ENCODE data around the gene PTRH1. TPM values are rescaled to one million over a fixed set of nuclear protein-coding genes. Genes with fewer than 3 reads are reported as not detected.
A peak's percentile ranks its signal among the peaks of the same experiment; 100 is the strongest.
"Not testable (repeated sequence)": the region's sequence is repeated elsewhere in the genome, so short reads cannot be mapped to it uniquely, and the experiment has no call there.

The PTRH1 gene, protein sequence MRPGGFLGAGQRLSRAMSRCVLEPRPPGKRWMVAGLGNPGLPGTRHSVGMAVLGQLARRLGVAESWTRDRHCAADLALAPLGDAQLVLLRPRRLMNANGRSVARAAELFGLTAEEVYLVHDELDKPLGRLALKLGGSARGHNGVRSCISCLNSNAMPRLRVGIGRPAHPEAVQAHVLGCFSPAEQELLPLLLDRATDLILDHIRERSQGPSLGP
- total RNA-seq (2014; rRNA removed; shearing (Covaris generic)): 4.3 and 7.0 TPM in 2 replicates

DNA sequence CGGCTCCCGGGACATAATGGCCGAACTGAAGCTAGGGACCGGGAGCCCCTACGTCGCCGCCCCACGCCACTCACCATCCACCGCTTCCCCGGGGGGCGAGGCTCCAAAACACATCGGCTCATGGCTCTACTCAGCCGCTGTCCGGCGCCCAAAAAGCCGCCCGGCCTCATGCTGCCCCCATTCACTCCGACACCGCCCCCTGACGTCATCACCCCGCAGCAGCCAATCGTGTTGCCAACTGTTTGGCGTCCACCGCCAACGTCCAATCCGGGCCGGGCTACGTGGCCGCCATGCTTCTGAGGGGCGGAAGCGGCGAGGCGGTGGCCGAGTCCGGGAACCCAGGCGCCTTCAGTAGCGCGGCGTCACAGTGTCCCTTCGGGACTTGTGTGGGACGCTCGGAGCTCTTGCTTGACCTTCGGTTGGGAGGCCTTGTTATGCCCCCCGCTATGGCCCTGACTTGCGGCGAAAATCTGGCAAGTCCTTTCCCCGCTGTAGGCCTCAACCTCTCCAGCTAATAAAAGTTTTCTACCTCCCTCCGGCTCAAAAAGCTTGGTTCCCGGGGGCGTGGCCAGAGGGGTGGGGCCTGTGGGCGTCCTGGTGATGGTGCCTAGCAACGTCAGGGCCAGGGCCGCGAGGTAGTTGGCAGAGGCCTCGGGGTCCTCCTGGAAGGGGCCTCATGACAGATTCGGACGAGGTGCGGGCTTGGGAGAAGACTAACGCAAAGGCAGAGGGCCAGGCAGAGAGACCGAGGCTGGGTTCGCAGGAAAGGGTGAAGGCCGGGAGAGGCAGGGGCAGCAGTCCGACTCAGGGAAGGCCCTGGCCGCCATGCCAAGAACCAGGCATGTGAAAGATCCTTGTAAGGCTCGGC, at the start of gene PTRH1, which contains the start of gene TTC16:
Gene PTRH1 (minus strand): TSS at position 194 of the 868 bp plus-strand sequence. CDS start 24 bp downstream, at position 170.
Gene TTC16 (plus strand): TSS at position 610 of the 868 bp plus-strand sequence. CDS start 67 bp downstream, at position 677.
- no peak within 1 kb of the TSS for H3K27ac ChIP-seq
- H3K4me3 ChIP-seq: peak within 1 kb of the TSS; percentile 65
- H3K36me3 ChIP-seq: no peaks in the 10 kb centered on the region
- peak; percentile 98 for DNase-seq
- H3K27me3 ChIP-seq: no peaks in the 10 kb centered on the region
- no peaks in the 10 kb centered on the region for H3K9me3 ChIP-seq (replicated peaks)
- H3K4me1 ChIP-seq: peaks cover 8% of the 10 kb centered on the region; the same call in 1 of the 2 replicates

- peaks cover 16% of the 10 kb centered on the region for H3K4me1 ChIP-seq
- peak in 1 of 2 experiments; percentile 68 for DNase-seq
- H3K9me3 ChIP-seq (replicated peaks): no peaks in the 10 kb centered on the region
- H3K27ac ChIP-seq: no peak overlapping the region
- H3K36me3 ChIP-seq: no peaks in the 10 kb centered on the region
- H3K4me3 ChIP-seq: no peak overlapping the region
- peaks cover 3% of the 10 kb centered on the region; the same call in 1 of the 2 replicates for H3K27me3 ChIP-seq
Measured at GRCh38 chr9:127763918-127764384, 48.5 kb upstream of the PTRH1 start.

GRCh38 chr9:127762111-127762676, 46.7 kb upstream of the PTRH1 start:
- no peaks in the 10 kb centered on the region for H3K36me3 ChIP-seq
- no peaks in the 10 kb centered on the region for H3K9me3 ChIP-seq (replicated peaks)
- no peak overlapping the region for H3K27ac ChIP-seq
- peaks cover 3% of the 10 kb centered on the region for H3K4me1 ChIP-seq
- no peak for DNase-seq
- H3K27me3 ChIP-seq: peaks cover 3% of the 10 kb centered on the region; the same call in 1 of the 2 replicates
- H3K4me3 ChIP-seq: no peak overlapping the region

DNA sequence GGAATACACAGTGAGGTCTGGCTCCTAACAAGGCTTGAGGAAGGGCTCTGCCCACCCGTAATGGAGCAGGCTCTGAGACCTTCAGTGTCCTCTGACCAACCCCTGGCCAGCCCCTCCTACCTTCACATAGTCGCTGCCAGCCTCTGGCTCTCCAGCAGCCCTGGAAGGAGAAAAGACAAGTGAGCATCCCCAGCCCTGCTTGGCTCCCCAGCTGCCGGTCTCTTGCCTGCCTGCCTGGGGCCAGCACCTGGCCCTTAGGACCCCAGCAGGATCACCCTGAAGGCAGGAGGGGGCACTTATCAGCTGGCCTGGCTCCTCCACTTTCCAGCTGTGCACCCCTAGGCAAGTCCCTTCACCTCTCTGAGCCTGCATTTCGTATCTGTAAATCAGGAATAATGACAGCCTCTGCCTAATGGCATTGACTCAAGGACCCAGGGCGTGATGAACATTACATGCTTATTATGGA, 46.1 kb upstream of the PTRH1 start:
- DNase-seq: no peak
- no peak overlapping the region for H3K27ac ChIP-seq
- H3K9me3 ChIP-seq (replicated peaks): no peaks in the 10 kb centered on the region
- H3K27me3 ChIP-seq: peaks cover 3% of the 10 kb centered on the region; the same call in 1 of the 2 replicates
- no peak overlapping the region for H3K4me3 ChIP-seq
- H3K4me1 ChIP-seq: no peaks in the 10 kb centered on the region
- H3K36me3 ChIP-seq: no peaks in the 10 kb centered on the region

DNA sequence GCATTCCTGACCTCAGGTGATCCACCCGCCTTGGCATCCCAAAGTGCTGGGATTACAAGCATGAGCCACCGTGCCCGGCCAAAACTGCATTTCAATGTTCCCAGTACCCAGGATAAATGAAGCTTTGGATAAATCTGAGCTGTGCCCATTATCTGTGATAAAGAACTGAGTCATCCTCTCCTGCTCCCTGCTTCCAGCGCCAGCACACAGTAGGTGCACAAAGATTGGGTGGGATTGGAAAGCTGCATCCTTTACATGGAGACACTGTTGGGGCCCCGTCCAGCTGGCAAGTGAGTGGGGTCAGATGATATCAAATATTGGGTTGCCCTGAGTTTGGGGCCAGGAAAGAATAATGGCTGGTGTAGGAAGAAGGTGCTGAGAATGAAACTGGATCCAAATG, 45.6 kb upstream of the PTRH1 start:
- H3K27me3 ChIP-seq: peaks cover 3% of the 10 kb centered on the region; the same call in 1 of the 2 replicates

DNA sequence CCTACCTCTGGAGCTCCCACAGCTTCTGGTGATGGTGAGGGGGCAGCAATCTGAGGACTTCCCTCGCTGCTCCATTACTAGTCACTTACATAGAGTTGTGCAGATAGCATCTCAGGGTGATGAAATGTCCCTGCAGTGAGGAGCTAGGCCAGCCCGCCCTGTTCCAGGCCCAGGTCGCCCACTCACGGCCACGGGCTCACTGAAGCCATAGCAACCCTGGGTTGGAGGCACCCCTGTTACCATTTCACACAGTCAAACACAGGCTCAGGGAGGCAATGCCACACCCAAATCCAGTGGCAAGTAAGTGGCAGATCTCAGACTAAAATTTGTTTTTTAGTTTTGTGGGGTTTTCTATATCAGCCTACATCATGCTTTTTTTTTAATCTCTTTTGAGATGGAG, 43.4 kb upstream of the PTRH1 start:
- Histone ChIP-seq H3K27me3 (peaks cover 17% of the 10 kb centered on the region), H3K27ac (no peak overlapping the region), H3K36me3 (no peaks in the 10 kb centered on the region), H3K4me3 (no peak overlapping the region), H3K9me3 (replicated peaks) (no peaks in the 10 kb centered on the region), H3K4me1 (no peaks in the 10 kb centered on the region)
- DNase-seq: no peak

More for the DNA sequence above, 45.6 kb upstream of the PTRH1 start:
- Histone ChIP-seq H3K27ac (no peak overlapping the region), H3K9me3 (replicated peaks) (no peaks in the 10 kb centered on the region), H3K4me3 (no peak overlapping the region), H3K4me1 (no peaks in the 10 kb centered on the region), H3K36me3 (no peaks in the 10 kb centered on the region)
- no peak for DNase-seq

DNA sequence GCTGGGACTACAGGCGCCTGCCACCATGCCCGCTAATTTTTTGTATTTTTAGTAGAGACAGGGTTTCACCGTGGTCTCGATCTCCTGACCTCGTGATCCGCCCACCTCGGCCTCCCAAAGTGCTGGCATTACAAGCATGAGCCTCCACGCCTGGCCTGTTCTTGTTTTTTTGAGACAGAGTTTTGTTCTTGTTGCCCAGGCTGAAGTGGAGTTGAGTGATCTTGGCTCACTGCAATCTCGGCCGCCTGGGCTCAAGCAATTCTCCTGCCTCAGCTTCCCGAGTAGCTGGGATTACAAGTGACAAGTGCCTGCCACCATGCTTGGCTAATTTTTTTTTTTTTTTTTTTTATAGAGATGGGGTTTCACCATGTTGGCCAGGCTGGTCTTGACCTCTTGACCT, 41.3 kb upstream of the PTRH1 start:
- not testable (repeated sequence) for H3K4me3 ChIP-seq; DNase-seq; H3K27ac ChIP-seq; H3K9me3 ChIP-seq (replicated peaks); H3K36me3 ChIP-seq; H3K4me1 ChIP-seq
- H3K27me3 ChIP-seq: peaks cover 18% of the 10 kb centered on the region

DNA sequence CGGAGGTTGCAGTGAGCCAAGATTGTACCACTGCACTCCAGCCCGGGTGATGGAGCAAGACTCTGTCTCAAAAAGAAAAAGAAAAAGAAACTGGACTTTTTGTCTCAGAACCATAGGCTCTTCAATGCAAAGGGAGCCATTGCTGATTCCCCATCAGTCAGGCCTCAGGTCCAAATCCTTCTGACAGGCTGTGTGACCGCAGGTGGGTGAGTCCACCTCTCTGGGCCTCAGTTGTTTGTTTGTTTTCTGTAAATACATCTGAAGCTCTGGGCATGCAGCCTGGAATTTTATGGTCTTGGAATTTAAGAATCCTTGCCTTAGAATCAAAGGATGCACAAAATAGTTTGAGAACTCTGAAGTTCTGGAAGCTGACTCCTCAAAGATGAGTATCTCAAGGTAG, 40.8 kb upstream of the PTRH1 start:
- peaks cover 18% of the 10 kb centered on the region for H3K27me3 ChIP-seq
- no peaks in the 10 kb centered on the region for H3K36me3 ChIP-seq
- no peak overlapping the region for H3K27ac ChIP-seq
- no peak for DNase-seq
- H3K4me1 ChIP-seq: no peaks in the 10 kb centered on the region
- H3K4me3 ChIP-seq: no peak overlapping the region
- no peaks in the 10 kb centered on the region for H3K9me3 ChIP-seq (replicated peaks)

DNA sequence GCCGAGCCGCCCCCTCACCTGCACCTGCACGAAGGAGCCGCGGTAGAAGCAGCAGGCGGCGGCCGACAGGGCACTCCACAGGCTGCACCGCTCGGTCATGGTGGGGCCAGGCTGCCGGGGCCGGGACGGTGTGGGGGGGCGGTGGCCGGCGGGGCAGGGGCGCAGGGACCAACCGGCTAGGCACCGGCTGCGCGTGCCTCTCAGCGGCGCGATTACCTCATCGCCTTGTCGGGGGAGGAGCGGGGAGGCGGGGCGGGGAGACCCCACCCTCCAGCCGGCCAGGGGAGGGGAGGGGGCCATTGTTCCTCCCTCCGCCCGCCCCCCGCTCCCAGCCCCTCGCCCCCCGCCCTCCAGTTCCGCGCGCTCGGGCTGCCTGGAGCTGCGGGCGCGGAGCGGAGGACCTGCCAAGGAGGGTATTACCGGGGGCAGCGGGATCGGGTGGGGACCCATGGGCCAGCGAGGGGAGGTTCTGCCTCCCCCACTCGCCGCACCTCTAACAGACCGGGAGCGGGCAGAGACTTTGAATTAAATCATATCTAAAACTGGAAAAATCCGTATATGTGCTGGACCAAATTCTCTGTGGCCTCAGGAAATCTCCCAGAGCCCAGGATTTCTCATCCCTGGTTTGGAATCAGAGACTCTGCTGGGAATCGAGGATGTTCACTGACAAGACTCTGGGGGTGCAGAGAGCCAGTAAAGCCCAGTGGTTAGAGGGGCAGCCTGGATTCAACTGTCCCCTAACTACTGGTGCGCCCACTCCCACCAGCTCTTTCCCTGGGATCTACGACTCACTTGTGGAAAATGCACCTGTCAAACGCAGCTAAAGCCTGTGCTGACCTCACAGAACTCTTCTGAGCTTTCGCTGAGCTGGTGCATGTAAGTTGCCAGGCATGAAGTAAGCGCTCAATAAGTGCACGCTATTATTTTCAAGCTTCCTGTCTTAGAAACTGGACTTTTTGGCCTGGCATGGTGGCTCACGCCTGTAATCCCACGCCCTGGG, 39.9 kb upstream of the PTRH1 start:
- Histone ChIP-seq H3K4me1 (no peaks in the 10 kb centered on the region), H3K27me3 (peaks cover 18% of the 10 kb centered on the region), H3K4me3 (no peak overlapping the region), H3K9me3 (replicated peaks) (no peaks in the 10 kb centered on the region), H3K27ac (no peak overlapping the region), H3K36me3 (no peaks in the 10 kb centered on the region)
- no peak for DNase-seq

DNA sequence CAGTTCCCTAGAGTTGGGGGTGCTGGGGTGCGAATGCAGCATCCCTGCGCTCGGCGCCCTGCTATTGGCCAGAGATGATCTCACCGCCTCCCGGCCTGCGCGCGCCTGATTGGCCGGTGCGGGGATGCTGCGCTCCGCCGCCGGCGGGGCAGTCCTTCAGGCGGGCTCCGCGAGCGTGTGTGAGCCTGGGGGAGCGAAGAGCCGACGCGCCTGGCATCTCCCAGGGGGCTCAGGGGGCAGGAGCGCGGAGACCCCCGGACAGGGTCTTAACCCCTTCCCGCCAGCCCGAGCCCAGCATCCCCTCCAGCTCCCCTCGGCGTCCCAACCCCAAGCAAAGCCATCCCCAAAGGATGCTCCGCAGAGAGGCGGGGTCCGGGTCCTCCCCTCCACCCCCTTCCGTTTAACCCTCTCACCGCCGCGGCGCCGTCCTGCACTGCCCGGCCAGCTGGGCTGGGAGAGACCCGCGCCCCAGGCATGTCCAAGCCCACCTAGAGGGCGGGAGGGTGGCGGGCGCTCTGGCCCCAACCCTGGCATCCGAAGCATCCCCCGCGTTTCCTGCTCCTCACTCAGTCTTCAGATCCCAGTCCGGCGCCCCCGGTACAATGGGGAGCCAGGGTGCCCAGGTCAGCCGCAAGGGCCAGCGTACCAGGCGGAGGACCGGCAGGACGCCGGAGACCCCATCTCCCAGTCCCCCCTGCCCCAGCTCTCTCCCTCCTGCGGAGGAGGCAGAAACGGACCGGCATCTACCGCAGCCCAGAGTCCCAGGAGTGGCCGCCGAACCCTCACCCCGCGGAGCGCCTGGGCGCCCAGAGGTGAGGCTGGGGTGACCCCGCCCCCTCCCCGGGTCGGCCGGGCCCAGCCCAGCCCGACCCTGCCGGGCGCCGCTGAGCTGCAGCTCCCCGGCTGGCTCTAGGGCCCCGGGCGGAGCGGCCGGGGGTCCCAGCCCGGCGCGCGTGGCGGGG, 38.9 kb upstream of the PTRH1 start:
- Histone ChIP-seq H3K9me3 (replicated peaks) (no peaks in the 10 kb centered on the region), H3K36me3 (no peaks in the 10 kb centered on the region), H3K4me3 (peak overlapping the region; percentile 30), H3K4me1 (no peaks in the 10 kb centered on the region), H3K27ac (no peak overlapping the region), H3K27me3 (peaks cover 18% of the 10 kb centered on the region)
- DNase-seq: no peak

DNA sequence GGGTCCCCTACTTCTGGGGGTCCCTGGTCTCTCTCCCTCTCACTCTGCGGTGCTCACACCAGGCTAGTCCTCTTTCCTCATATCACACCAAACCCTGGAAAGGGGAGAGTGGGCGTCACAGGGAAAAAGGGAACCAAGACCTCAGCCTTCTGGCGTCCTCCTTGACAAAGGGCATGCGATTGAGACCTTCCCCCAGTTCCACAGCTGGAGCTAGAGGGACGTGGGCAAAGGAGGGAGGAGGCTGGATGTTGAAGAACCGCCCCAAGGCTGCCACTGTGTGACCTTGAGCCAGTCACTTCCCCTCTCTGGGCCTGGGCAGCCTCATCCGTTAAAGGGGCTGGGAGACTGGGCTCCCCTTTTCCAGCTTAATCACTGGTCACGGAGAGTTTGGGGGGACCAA, 38.2 kb upstream of the PTRH1 start:
- Histone ChIP-seq H3K9me3 (replicated peaks) (no peaks in the 10 kb centered on the region), H3K4me3 (no peak overlapping the region), H3K27me3 (peaks cover 18% of the 10 kb centered on the region), H3K36me3 (no peaks in the 10 kb centered on the region), H3K4me1 (no peaks in the 10 kb centered on the region), H3K27ac (no peak overlapping the region)
- no peak for DNase-seq

- Histone ChIP-seq H3K36me3 (no peaks in the 10 kb centered on the region), H3K27me3 (peaks cover 18% of the 10 kb centered on the region), H3K27ac (no peak overlapping the region), H3K4me1 (no peaks in the 10 kb centered on the region), H3K4me3 (no peak overlapping the region), H3K9me3 (replicated peaks) (no peaks in the 10 kb centered on the region)
- no peak for DNase-seq
Measured at GRCh38 chr9:127753148-127753547, 37.7 kb upstream of the PTRH1 start.

Measured in SJCRH30 (cell line).